ENCODE data around the gene MROH8.

Gene MROH8

DNA sequence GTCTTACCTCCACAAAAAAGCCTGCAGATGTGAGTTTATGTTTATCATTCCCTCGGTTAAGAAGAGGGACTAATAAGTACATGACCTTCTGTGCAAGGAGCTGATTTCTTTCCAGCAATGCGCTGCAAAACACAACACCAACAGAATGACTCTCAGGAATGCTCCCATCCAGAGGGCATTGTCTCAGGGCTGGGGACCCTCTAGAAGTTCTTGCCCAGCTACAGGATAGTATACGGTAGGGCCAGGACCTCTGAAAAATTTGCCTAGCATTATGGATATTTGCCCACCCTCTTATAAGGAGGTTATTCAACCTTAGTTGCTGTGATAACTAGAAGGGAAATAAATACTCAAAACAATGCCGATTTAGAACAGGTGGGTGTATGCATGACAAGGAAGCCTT is 58.9 kb downstream of the MROH8 start:
- TF ChIP-seq, protein P1, sequence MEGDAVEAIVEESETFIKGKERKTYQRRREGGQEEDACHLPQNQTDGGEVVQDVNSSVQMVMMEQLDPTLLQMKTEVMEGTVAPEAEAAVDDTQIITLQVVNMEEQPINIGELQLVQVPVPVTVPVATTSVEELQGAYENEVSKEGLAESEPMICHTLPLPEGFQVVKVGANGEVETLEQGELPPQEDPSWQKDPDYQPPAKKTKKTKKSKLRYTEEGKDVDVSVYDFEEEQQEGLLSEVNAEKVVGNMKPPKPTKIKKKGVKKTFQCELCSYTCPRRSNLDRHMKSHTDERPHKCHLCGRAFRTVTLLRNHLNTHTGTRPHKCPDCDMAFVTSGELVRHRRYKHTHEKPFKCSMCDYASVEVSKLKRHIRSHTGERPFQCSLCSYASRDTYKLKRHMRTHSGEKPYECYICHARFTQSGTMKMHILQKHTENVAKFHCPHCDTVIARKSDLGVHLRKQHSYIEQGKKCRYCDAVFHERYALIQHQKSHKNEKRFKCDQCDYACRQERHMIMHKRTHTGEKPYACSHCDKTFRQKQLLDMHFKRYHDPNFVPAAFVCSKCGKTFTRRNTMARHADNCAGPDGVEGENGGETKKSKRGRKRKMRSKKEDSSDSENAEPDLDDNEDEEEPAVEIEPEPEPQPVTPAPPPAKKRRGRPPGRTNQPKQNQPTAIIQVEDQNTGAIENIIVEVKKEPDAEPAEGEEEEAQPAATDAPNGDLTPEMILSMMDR (IDR thresholded peaks at IDR 0.05): no peak
- DNase-seq (ENCODE audit: low spot score): no peak
- Histone ChIP-seq H3K27ac (no peak overlapping the region), H3K4me3 (no peak overlapping the region)

DNA sequence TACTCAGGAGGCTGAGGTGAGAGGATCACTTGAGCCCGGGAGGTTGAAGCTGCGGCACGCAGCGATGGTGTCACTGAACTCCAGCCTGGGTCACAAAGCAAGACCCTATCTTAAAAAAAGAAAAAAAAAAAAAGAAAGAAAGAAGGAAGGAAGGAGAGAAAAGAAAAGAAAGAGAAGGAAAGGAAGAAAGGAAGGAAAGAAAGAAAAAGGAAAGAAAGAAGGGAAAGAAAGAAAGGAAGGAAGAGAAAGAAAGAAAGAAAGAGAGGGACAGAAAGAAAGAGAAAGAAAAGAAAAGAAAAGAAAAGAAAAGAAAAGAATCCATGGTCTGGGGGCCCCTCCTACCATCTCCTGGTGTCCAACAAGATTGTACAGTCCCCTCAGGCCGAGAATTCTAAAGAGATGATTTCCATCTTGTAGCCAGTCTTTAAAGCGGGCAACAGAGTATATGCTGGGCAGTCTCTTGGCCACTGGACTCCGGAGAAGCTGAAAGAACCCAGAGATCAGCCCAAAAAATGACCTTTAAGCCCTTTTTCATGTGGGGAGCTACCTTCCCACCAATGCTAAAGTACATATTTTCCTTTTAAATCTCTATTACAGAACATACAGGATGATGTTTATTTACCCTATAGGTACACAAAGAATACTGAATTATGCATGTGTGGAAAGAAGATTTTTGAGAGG is 59.9 kb downstream of the MROH8 start:
- TF ChIP-seq, protein P1 (IDR thresholded peaks at IDR 0.05): no peak
- DNase-seq (ENCODE audit: low spot score): no peak

DNA sequence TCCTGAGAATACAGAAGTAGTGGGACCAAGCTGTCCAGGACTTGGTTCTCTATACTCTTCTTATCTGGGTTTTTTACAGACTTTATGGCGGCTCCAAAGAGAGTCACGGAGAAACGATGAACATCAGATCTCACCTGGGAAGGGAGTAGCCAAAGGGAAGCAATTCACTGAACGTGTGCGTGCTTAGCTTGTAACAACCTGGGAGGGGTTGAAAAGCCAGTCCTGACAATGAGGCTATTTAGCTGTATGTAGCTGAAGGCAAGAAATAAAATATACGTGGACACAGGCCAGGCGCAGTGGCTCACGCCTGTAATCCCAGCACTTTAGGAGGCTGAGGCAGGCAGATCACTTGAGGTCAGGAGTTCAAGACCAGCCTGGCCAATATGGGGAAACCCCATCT is 65.3 kb downstream of the MROH8 start:
- Histone ChIP-seq H3K4me3 (no peak overlapping the region), H3K27ac (no peak overlapping the region)
- no peak for DNase-seq (ENCODE audit: low spot score)
- TF ChIP-seq, protein P1 (IDR thresholded peaks at IDR 0.05): no peak

More for the DNA sequence above, 59.9 kb downstream of the MROH8 start:
- no peak overlapping the region for H3K27ac ChIP-seq
- no peak overlapping the region for H3K4me3 ChIP-seq

DNA sequence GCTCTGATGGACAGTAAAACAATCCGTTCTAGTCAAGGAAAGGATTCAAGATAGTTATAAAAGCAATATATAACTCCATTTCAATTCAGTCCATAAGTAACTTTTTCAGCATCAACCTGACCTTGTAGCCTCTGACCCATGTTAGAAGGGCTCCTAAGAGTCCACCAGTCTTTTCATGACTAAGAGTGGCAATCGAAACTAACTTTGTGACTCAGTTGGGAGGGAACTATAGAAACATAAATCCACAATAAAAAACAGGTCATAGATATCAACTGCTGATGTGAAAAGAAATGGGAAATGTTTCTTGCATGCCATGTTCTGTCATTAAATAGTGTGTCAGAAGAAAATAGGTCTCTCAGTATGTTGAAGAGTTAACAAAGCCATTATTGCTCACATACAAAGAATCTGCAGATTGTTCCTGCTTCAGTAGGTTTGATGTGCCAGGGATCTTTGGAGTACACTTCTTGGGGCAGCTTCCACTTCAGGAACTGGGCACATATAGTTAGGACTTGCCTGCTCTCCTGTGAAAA is 67.4 kb downstream of the MROH8 start:
- Histone ChIP-seq H3K27ac (no peak overlapping the region), H3K4me3 (no peak overlapping the region)
- DNase-seq (ENCODE audit: low spot score): no peak
- TF ChIP-seq, protein P1 (IDR thresholded peaks at IDR 0.05): no peak

DNA sequence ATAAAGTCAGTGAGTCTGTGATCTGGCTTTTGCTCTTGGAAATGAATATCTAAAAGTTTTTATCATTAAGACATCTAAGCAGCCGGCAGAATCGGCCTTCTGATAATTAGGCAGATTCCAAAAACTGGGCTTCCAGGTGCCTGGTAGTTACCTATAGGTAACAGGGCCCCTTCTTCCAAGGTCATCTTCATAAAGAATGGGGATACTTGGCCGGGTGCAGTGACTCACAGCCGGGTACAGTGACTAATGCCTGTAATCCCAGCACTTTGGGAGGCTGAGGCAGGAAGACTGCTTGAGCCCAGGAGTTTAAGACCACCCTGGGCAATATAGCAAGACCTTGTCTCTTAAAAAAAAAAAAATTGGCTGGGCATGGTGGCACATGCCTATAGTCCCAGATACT is 70.7 kb downstream of the MROH8 start:
- no peak for DNase-seq (ENCODE audit: low spot score)
- H3K27ac ChIP-seq: no peak overlapping the region
- TF ChIP-seq, protein P1 (IDR thresholded peaks at IDR 0.05): no peak
- H3K4me3 ChIP-seq: no peak overlapping the region

DNA sequence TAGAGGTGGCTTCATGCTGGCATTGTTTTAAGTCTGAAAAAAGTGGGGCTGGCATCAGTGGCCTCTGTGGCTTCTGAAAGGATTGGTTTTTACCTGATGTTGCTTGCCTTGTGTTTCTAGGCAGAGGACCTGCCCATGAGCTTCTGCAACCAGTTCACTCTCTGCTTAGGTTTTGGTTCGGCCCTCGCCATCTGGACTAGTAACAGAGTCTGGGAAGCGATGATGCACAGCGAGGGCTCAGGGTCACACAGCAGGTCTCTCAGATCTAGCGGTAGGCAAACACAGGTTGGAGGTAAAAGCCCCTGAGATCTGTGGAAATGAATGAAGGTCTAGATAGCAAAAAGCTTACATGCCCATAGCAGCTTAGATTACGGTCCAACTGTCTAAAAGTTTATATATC is 76.8 kb downstream of the MROH8 start:
- Histone ChIP-seq H3K27ac (no peak overlapping the region), H3K4me3 (no peak overlapping the region)
- TF ChIP-seq, protein P1 (IDR thresholded peaks at IDR 0.05): no peak
- no peak for DNase-seq (ENCODE audit: low spot score)

DNA sequence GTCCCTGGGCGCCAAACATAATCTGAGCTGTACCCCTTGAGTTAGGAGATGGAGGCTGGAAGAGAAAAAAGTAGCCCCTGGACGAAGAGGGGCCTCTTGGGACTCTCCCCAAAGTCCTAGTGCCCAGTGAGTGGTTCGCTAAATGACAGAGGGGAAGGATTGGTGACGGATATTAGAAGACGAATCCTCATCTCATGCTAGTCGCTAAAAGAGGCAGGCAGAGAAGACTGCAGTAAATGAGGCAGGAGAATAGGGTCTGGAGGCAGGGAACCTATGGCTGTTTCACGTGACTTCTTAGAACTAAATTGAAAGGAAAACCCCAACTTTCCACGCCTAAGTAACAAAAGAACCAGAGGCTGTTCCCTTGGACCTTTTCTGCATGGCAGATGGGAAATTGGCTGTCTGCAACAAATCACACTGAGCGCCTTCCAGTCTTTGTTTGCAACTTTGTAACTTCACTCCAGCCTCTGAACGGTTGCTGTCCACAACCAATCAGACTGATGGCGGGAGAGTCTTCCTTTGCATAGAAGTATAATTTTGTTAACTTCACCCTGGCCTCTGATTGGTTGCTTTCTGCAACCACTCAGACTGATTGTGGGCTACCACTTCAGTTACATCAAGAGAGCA is 82.8 kb downstream of the MROH8 start:
- TF ChIP-seq, protein P1 (IDR thresholded peaks at IDR 0.05): no peak
- H3K27ac ChIP-seq: peak overlapping the region; percentile 54 to 72
- peak overlapping the region; percentile 95 for H3K4me3 ChIP-seq
- no peak for DNase-seq (ENCODE audit: low spot score)

Measured in coronary artery (tissue), 2 donors.